GM10248 (cell line): ENCODE data around the gene CD48.

Source experiments
- CTCF ChIA-PET: fragments of 300-600 bp; sonication (Branson Sonifier 250); formaldehyde crosslinking; extraction: SDS; loops from one replicate; lab custom pipeline; 2021; ENCODE audit warnings: antibody characterized with exemption; lab: Yijun Ruan, JAX
- POLR2A ChIA-PET: fragments of 350-650 bp; sonication (Branson Sonifier 250); formaldehyde crosslinking; extraction: SDS; loops from one replicate; lab custom pipeline; 2020; ENCODE audit warnings: antibody characterized with exemption; lab: Yijun Ruan, JAX
- DNase-seq: peaks from one replicate; pipeline ENCODE4 v3.0.0; 2012; ENCODE audit errors: extremely low spot score
- CTCF ChIP-seq: IDR thresholded peaks from 2 replicates; pipeline ENCODE4 v1.5.1; 2012; ENCODE audit warnings: mild to moderate bottlenecking, low read depth; ENCODE audit errors: extremely low read depth, missing control alignments, control extremely low read depth

CD48 gene

GRCh38 chr1:160674415-160674814 is 37.2 kb downstream of the CD48 start:
- DNase-seq, result no peak
- ChIA-PET CTCF (interaction anchor here (1.1 to 6.3 kb wide), 22 partner anchors 9 to 316 kb away, joined by 3 to 48 read pairs (median 10); partner anchors contain the start of genes ITLN2 and SLAMF1), POLR2A (interaction anchor here (1.5 kb wide), 1 partner anchor 45 kb away, joined by 6 read pairs; no protein-coding TSS in a partner anchor)
- TF ChIP-seq CTCF, result no peak

- POLR2A ChIA-PET, result interaction anchor here (0.7 to 1.4 kb wide), 2 partner anchors 46 to 623 kb away, joined by 5 to 11 read pairs; no protein-coding TSS in a partner anchor
- CTCF ChIA-PET, result interaction anchor here (0.7 to 6.3 kb wide), 19 partner anchors 8 to 281 kb away, joined by 3 to 48 read pairs (median 5); partner anchors contain the start of genes ITLN2 and SLAMF1
- TF ChIP-seq CTCF, result no peak
- DNase-seq, result no peak
These were observed 38.6 kb downstream of the CD48 start for GRCh38 chr1:160672789-160673695.

- no peak for TF ChIP-seq CTCF
- ChIA-PET POLR2A (interaction anchor here (0.6 kb wide), 1 partner anchor 9 kb away, joined by 3 read pairs; no protein-coding TSS in a partner anchor), CTCF (interaction anchor here (0.6 to 6.3 kb wide), 12 partner anchors 7 to 318 kb away, joined by 3 to 48 read pairs (median 4); partner anchors contain the start of genes ITLN2 and SLAMF1)
- DNase-seq, result no peak
These were observed 39.8 kb downstream of the CD48 start for GRCh38 chr1:160671603-160672517.

- no peak for DNase-seq
- CTCF ChIA-PET, result interaction anchor here (4.1 to 6.3 kb wide), 2 partner anchors 10 kb away, joined by 17 to 48 read pairs; no protein-coding TSS in a partner anchor
- no peak for TF ChIP-seq CTCF
- POLR2A ChIA-PET, result no interaction called here
These were observed 40.9 kb downstream of the CD48 start for GRCh38 chr1:160670701-160671100.

- POLR2A ChIA-PET, result no interaction called here
- CTCF ChIA-PET, result interaction anchor here (4.1 kb wide), 1 partner anchor 11 kb away, joined by 17 read pairs; no protein-coding TSS in a partner anchor
- DNase-seq, result no peak
- no peak for TF ChIP-seq CTCF
These were observed 41.8 kb downstream of the CD48 start for GRCh38 chr1:160669802-160670201.

GRCh38 chr1:160669276-160669675 is 42.3 kb downstream of the CD48 start:
- ChIA-PET POLR2A (no interaction called here), CTCF (interaction anchor here (1.7 kb wide), 1 partner anchor 12 kb away, joined by 4 read pairs; no protein-coding TSS in a partner anchor)
- no peak for DNase-seq
- no peak for TF ChIP-seq CTCF
